Adipocyte (in vitro differentiated cells): ENCODE measurements around the gene PLA2G2F.
A peak's percentile ranks its signal among the peaks of the same experiment; 100 is the strongest.

Experiments
- DNase-seq: peaks from one replicate; pipeline ENCODE4 v3.0.0-alpha.2; 2015; ENCODE audit warnings: low read depth
- H3K27me3 ChIP-seq: replicated peaks from 2 replicates; pipeline ENCODE4 v1.7.0; 2013; ENCODE audit warnings: mild to moderate bottlenecking, low read length, moderate library complexity; ENCODE audit not compliant: control insufficient read depth, insufficient read depth
- H3K36me3 ChIP-seq: 2 replicates; pipeline ENCODE4 v1.7.0; 2013; ENCODE audit warnings: low read length, mild to moderate bottlenecking, moderate library complexity; ENCODE audit not compliant: control insufficient read depth, insufficient read depth, severe bottlenecking
- H3K4me1 ChIP-seq: 2 replicates; pipeline ENCODE4 v1.7.0; 2013; ENCODE audit warnings: mild to moderate bottlenecking, low read length, moderate library complexity; ENCODE audit not compliant: control insufficient read depth, insufficient read depth
- H3K4me3 ChIP-seq: 2 replicates; pipeline ENCODE4 v1.7.0; 2013; ENCODE audit warnings: mild to moderate bottlenecking, low read length, moderate library complexity
- H3K9ac ChIP-seq: 2 replicates; pipeline ENCODE4 v1.7.0; 2013; ENCODE audit warnings: mild to moderate bottlenecking, low read length, moderate library complexity
- H3K9me3 ChIP-seq: 2 replicates; pipeline ENCODE4 v1.7.0; 2013; ENCODE audit warnings: mild to moderate bottlenecking, low read length, moderate library complexity; ENCODE audit not compliant: control insufficient read depth

Gene PLA2G2F

DNA sequence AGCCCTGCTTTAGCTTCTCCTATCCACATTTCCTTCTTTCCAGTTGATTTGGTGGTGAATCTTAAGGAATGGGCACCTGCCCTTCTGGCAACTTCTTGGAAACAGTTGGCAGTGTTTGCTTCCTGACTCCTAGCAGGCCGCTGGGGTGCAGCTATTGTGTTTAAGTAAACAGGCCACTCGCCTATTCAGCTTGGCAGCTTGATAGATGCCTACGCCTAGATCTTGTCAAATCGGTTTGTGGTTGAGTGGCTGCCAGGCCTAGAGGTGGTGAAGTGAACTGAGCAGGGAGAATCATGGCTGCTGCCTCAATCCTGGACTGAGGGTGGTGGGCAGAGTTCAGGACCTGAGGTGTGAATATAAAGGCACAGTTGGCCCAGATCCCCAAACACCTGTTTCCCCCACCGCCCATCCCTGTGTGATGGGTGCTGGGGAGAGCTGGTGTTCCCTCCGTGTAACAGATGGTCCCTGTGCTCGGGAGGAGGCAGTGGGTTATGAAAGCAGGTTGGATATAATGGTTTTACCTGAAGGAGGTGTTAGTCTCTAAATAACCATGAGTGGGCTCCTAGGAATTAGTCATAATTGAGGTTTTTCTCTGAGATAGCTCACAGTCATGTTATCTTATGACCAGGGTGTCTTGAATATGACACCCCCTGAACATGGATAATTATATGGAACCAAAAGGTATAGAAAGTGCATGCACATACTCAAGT, 48.1 kb downstream of the PLA2G2F start:
- no peak overlapping the region for H3K4me3 ChIP-seq
- DNase-seq = no peak
- no peaks in the 10 kb centered on the region for H3K36me3 ChIP-seq
- H3K9ac ChIP-seq = no peak overlapping the region
- no peaks in the 10 kb centered on the region for H3K9me3 ChIP-seq
- peaks cover 73% of the 10 kb centered on the region for H3K27me3 ChIP-seq
- H3K4me1 ChIP-seq = peaks cover 9% of the 10 kb centered on the region

DNA sequence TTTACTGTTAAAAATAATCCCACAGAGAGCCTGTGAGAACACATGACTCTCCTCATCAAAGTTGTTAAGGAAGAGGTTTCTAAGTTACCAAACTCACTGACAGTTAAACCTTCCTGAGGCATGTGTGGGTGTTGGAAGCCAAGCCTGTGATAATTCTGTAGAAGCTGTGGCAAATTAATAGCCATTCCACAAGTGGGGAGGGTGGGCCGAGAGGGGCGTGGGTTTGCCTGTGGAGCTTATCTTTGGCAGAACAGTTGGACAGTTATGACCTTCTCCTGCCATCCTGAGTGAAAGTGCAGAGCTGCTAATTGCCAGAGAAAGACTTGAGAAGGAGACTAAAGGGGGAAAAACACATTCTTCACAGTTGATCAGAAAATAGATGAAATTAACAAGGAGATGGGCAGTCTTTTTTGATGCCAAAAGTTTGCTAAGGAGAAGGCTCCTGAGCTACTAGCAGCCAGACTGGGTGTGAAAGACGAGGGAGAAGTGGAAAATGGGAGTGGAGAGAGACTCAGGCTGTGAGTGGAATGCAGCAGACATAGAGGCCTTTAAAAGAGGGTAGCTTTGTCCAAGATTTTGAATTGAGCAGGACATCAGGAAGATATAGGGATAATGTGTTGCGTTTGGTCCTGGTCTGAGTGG, 48.8 kb downstream of the PLA2G2F start:
- Histone ChIP-seq H3K4me1 (peaks cover 16% of the 10 kb centered on the region), H3K9ac (no peak overlapping the region), H3K36me3 (no peaks in the 10 kb centered on the region), H3K9me3 (no peaks in the 10 kb centered on the region), H3K4me3 (no peak overlapping the region), H3K27me3 (peaks cover 70% of the 10 kb centered on the region)
- DNase-seq = no peak

- Histone ChIP-seq H3K4me1 (peaks cover 16% of the 10 kb centered on the region), H3K27me3 (peaks cover 65% of the 10 kb centered on the region), H3K9me3 (no peaks in the 10 kb centered on the region), H3K9ac (no peak overlapping the region), H3K36me3 (no peaks in the 10 kb centered on the region), H3K4me3 (no peak overlapping the region)
- DNase-seq = no peak
Observed at GRCh38 chr1:20188455-20188817, 49.3 kb downstream of the PLA2G2F start.

GRCh38 chr1:20189664-20190063, 50.5 kb downstream of the PLA2G2F start:
- Histone ChIP-seq H3K27me3 (peaks cover 54% of the 10 kb centered on the region), H3K36me3 (no peaks in the 10 kb centered on the region), H3K9me3 (no peaks in the 10 kb centered on the region), H3K4me3 (no peak overlapping the region), H3K9ac (no peak overlapping the region), H3K4me1 (peaks cover 14% of the 10 kb centered on the region)
- no peak for DNase-seq

DNA sequence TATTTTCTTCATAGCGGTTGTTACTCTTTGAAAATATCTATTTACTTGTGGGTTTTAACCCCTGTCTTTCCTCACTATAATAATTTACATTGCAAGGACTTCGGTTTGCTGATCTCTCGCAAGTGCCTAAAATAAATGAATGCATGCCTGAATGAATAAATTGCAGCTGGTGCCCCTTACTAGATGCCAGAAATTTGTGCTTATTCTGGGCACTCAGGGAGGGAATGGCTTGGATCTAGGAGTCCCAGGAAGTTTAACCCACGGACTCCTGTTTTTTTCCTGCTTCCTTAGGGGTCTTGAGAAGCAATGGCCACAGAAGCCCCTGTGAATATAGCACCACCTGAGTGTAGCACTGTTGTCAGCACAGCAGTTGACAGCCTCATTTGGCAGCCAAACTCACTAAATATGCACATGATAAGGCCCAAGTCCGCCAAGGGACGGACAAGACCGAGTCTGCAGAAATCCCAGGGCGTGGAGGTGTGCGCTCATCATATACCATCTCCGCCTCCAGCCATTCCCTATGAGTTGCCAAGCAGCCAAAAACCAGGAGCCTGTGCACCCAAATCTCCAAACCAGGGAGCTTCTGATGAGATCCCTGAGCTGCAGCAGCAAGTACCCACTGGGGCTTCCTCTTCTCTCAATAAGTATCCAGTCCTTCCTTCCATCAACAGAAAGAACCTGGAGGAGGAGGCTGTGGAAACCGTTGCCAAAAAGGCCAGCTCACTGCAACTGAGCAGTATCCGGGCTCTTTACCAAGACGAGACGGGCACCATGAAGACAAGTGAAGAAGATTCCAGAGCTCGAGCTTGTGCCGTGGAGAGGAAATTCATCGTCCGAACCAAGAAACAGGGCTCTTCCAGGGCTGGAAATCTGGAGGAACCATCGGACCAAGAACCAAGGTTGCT, 51.4 kb downstream of the PLA2G2F start:
- no peaks in the 10 kb centered on the region for H3K9me3 ChIP-seq

DNA sequence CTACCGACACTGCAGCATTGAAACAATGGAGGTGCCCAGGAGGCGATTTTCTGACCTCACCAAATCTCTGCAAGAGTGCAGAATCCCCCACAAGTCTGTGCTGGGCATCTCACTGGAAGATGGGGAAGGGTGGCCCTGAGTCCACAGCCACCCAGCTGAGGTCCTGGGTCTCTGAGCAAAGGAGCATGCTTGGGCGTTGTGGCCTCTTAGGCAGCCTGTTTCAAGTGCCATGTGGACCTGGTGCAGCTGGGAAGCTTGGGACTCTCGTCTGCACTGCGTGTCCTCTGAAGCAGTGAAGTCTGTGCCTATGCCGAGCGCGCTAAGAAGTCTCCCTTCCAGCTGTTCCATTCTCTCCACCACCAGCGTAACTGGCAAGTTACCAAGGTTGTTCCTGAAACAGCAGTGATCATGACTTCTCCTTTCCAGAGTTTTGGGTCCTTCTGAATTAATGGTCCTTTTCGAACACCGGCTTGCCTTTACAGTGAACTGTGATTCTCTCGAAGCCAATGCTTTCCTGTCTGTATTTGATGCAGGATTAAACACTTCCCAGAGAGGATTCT, 52.2 kb downstream of the PLA2G2F start:
- Histone ChIP-seq H3K36me3 (no peaks in the 10 kb centered on the region), H3K4me3 (no peak overlapping the region), H3K9me3 (no peaks in the 10 kb centered on the region), H3K9ac (no peak overlapping the region), H3K4me1 (peaks cover 19% of the 10 kb centered on the region), H3K27me3 (peaks cover 44% of the 10 kb centered on the region)
- DNase-seq = no peak

More for the DNA sequence above, 51.4 kb downstream of the PLA2G2F start:
- no peak overlapping the region for H3K9ac ChIP-seq
- H3K4me3 ChIP-seq = no peak overlapping the region
- peaks cover 19% of the 10 kb centered on the region for H3K4me1 ChIP-seq
- no peaks in the 10 kb centered on the region for H3K36me3 ChIP-seq
- peaks cover 46% of the 10 kb centered on the region for H3K27me3 ChIP-seq
- DNase-seq = no peak

DNA sequence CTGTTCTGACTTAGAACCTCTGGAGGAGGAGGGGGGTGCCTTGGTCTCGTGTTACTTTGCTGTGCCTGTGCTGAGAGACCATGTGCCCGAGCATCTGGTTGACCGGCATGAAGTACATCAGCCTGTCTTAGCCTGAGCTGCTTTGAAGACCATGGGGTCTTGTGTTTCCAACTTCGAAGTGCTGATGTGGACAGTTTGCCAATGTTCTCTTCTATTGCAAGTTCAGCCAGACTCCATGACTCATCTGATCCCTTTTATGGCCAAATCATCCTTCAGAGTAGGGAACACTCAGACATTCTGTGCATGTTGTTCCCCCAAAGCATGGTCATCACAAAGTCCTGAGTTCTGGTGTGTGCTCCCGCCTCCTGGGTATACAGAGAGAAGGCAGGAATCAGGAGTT, 53.2 kb downstream of the PLA2G2F start:
- no peak overlapping the region for H3K9ac ChIP-seq
- peaks cover 38% of the 10 kb centered on the region for H3K27me3 ChIP-seq
- peak; percentile 23 for DNase-seq
- H3K4me3 ChIP-seq = no peak overlapping the region
- H3K4me1 ChIP-seq = peaks cover 19% of the 10 kb centered on the region
- no peaks in the 10 kb centered on the region for H3K36me3 ChIP-seq
- no peaks in the 10 kb centered on the region for H3K9me3 ChIP-seq

- Histone ChIP-seq H3K9ac (no peak overlapping the region), H3K4me3 (no peak overlapping the region), H3K27me3 (peaks cover 33% of the 10 kb centered on the region), H3K36me3 (no peaks in the 10 kb centered on the region), H3K9me3 (no peaks in the 10 kb centered on the region), H3K4me1 (peaks cover 19% of the 10 kb centered on the region)
- no peak for DNase-seq
Observed at GRCh38 chr1:20192871-20193411, 53.8 kb downstream of the PLA2G2F start.

GRCh38 chr1:20194224-20194623, 55.1 kb downstream of the PLA2G2F start:
- no peaks in the 10 kb centered on the region for H3K9me3 ChIP-seq
- H3K4me1 ChIP-seq = peaks cover 19% of the 10 kb centered on the region
- H3K9ac ChIP-seq = no peak overlapping the region
- H3K36me3 ChIP-seq = no peaks in the 10 kb centered on the region
- no peak for DNase-seq
- no peak overlapping the region for H3K4me3 ChIP-seq
- H3K27me3 ChIP-seq = peaks cover 20% of the 10 kb centered on the region

DNA sequence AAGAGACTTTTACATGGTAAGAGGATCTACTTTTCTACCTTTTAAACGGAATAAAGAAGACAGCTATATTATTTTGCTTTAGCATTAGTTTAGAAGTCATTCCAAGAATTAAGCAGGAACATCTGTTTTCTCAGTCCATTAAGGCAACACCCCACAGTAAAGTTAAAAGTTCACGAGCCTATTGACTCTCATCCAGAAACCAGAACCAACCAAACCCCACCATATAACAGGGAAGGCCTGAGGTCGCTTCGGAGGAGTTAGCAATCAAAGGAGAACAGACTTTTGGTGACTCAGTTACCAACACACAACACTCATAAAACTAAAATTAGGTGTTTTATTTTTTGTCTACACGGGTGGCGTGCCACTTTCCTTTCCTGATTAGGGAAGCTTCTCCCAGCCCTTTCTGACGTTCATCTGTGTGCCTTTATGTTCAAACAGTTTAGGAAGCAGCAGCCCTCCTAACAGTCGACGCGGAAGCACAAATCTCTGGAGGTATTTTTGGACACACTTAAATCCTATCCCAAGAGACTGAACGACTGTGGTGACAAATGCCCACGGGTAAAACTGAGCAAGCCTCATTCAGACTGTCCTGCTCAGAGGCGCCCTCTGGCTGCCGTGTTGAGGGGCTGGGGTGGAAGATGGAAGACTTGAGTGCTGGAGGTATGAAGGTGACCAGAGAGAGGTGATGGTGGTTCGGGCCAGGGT, 55.8 kb downstream of the PLA2G2F start:
- H3K9me3 ChIP-seq = no peaks in the 10 kb centered on the region
- no peak overlapping the region for H3K9ac ChIP-seq
- peaks cover 19% of the 10 kb centered on the region for H3K27me3 ChIP-seq
- peak; percentile 54 for DNase-seq
- H3K4me3 ChIP-seq = peak overlapping the region; percentile 54
- no peaks in the 10 kb centered on the region for H3K36me3 ChIP-seq
- peaks cover 19% of the 10 kb centered on the region for H3K4me1 ChIP-seq
